A549 (cell line): ENCODE data around the gene TFRC. TPM values are rescaled to one million over a fixed set of nuclear protein-coding genes. Genes with fewer than 3 reads are reported as not detected.

ENCODE experiments used
- ATAC-seq, 2 experiments: fragments of 200-7000 bp in 1 of 2; fragments of >200 bp in 1 of 2; cut with Nextera tagmentation in 1 of 2; cut with Tn5 transposase in 1 of 2; 3 replicates each; pipeline versions ENCODE4 v1.8.0 to v1.9.1; 2018 to 2020; ENCODE audit warnings: mild to moderate bottlenecking in 1 of 2, moderate library complexity in 1 of 2
- CTCF ChIA-PET: fragments of 300-600 bp; sonication (Branson Sonifier 250); formaldehyde crosslinking; extraction: SDS; loops from one replicate; lab custom pipeline; 2021; ENCODE audit warnings: antibody characterized with exemption, inconsistent platforms; lab: Yijun Ruan, JAX
- POLR2A ChIA-PET: fragments of 350-600 bp; formaldehyde crosslinking; extraction: SDS; loops from one replicate; lab custom pipeline; 2021; ENCODE audit warnings: antibody characterized with exemption, inconsistent platforms; lab: Yijun Ruan, JAX
- DNase-seq, 2 experiments: peaks; one replicate each; pipeline versions ENCODE4 v3.0.0 to v3.0.0-alpha.2; 2011 to 2016; ENCODE audit warnings: low read depth in 1 of 2, low spot score in 1 of 2
- FAIRE-seq: peaks from 2 replicates; lab custom pipeline; 2011; peaks lifted over from hg19 to GRCh38; lab: Jason Lieb, UNC
- H3K27ac ChIP-seq, 2 experiments: fragments of >200 bp; sonication (Bioruptor Twin); formaldehyde crosslinking; 3 replicates each; pipeline ENCODE4 v1.5.1; 2016 to 2017
- H3K4me1 ChIP-seq: fragments of >200 bp; sonication (Bioruptor Twin); formaldehyde crosslinking; 3 replicates; pipeline ENCODE4 v1.6.1; 2016
- H3K4me2 ChIP-seq: fragments of >200 bp; sonication (Bioruptor Twin); formaldehyde crosslinking; 3 replicates; pipeline ENCODE4 v1.6.1; 2016
- H3K4me3 ChIP-seq: fragments of >200 bp; sonication (Bioruptor Twin); formaldehyde crosslinking; 3 replicates; pipeline ENCODE4 v1.5.1; 2016
- H3K9me3 ChIP-seq: fragments of >200 bp; sonication (Bioruptor Twin); formaldehyde crosslinking; 3 replicates; pipeline ENCODE4 v1.6.1; 2016
- CEBPB ChIP-seq, 2 experiments: fragments of >200 bp in 1 of 2; sonication (Bioruptor Twin) in 1 of 2; formaldehyde crosslinking in 1 of 2; IDR thresholded peaks; 2 replicates each; pipeline ENCODE4 v1.6.1; 2012 to 2016
- CHD4 ChIP-seq: fragments of 200-600 bp; sonication (generic); IDR thresholded peaks from 2 replicates; pipeline ENCODE4 v1.6.1; 2016; ENCODE audit warnings: antibody characterized with exemption, mild to moderate bottlenecking, borderline replicate concordance
- ESRRA ChIP-seq: fragments of 150-350 bp; IDR thresholded peaks from 2 replicates; pipeline ENCODE4 v1.6.1; 2014; ENCODE audit warnings: mild to moderate bottlenecking, low read length, borderline replicate concordance
- FOSB ChIP-seq: fragments of 250-450 bp; sonication (Bioruptor Pico); IDR thresholded peaks from 2 replicates; pipeline ENCODE4 v1.5.0; 2020; ENCODE audit warnings: mild to moderate bottlenecking, moderate library complexity
- FOXS1 ChIP-seq: fragments of 250-450 bp; sonication (Bioruptor Pico); IDR thresholded peaks from 2 replicates; pipeline ENCODE4 v1.5.0; 2020; ENCODE audit warnings: mild to moderate bottlenecking, moderate library complexity
- HEYL ChIP-seq: fragments of 250-450 bp; sonication (Bioruptor Pico); IDR thresholded peaks from 2 replicates; pipeline ENCODE4 v1.8.0; 2021; ENCODE audit warnings: mild to moderate bottlenecking, moderate library complexity
- HMGXB4 ChIP-seq: fragments of 250-450 bp; sonication (Bioruptor Pico); IDR thresholded peaks from 2 replicates; pipeline ENCODE4 v1.5.0; 2021; ENCODE audit warnings: mild to moderate bottlenecking, moderate library complexity, borderline replicate concordance
- HOXA7 ChIP-seq: fragments of 250-450 bp; sonication (Bioruptor Pico); IDR thresholded peaks from 2 replicates; pipeline ENCODE4 v1.5.0; 2020; ENCODE audit warnings: mild to moderate bottlenecking, moderate library complexity
- KDM1A ChIP-seq: fragments of 200-600 bp; sonication (generic); IDR thresholded peaks from 2 replicates; pipeline ENCODE4 v1.6.1; 2016; ENCODE audit warnings: low read depth, mild to moderate bottlenecking
- KDM5A ChIP-seq: fragments of 200-600 bp; sonication (generic); IDR thresholded peaks from 2 replicates; pipeline ENCODE4 v1.6.1; 2016; ENCODE audit warnings: antibody characterized with exemption, mild to moderate bottlenecking
- MAZ ChIP-seq: fragments of 150-350 bp; IDR thresholded peaks from 2 replicates; pipeline ENCODE4 v1.6.1; 2014; ENCODE audit warnings: antibody characterized with exemption, low read depth, low read length, borderline replicate concordance
- MYC ChIP-seq: IDR thresholded peaks from 2 replicates; pipeline ENCODE4 v1.6.1; 2012; ENCODE audit warnings: mild to moderate bottlenecking, inconsistent platforms, low read length, improper control_type of control experiment, borderline replicate concordance
- PHF8 ChIP-seq: fragments of 200-600 bp; sonication (generic); IDR thresholded peaks from 2 replicates; pipeline ENCODE4 v1.6.1; 2016; ENCODE audit warnings: low read depth, mild to moderate bottlenecking, antibody characterized with exemption, moderate library complexity, borderline replicate concordance
- POLR2A ChIP-seq: IDR thresholded peaks from 2 replicates; pipeline ENCODE4 v1.6.1; 2012; ENCODE audit warnings: mild to moderate bottlenecking, low read length
- RAD21 ChIP-seq, 2 experiments: fragments of >200 bp in 1 of 2; sonication (Bioruptor Twin) in 1 of 2; formaldehyde crosslinking in 1 of 2; IDR thresholded peaks in 1 of 2; conservative IDR thresholded peaks in 1 of 2; 2 replicates in 1 of 2; 3 replicates in 1 of 2; pipeline ENCODE4 v1.6.1; 2012 to 2018; ENCODE audit warnings: inconsistent platforms in 1 of 2
- RARB ChIP-seq: fragments of 250-450 bp; sonication (Bioruptor Pico); IDR thresholded peaks from 2 replicates; pipeline ENCODE4 v1.8.0; 2021; ENCODE audit warnings: mild to moderate bottlenecking, moderate library complexity
- REST ChIP-seq: fragments of 200-600 bp; sonication (generic); IDR thresholded peaks from 2 replicates; pipeline ENCODE4 v1.6.1; 2016; ENCODE audit warnings: antibody characterized with exemption, mild to moderate bottlenecking, moderate library complexity
- RNF2 ChIP-seq: fragments of 200-600 bp; sonication (generic); IDR thresholded peaks from 2 replicates; pipeline ENCODE4 v1.6.1; 2016; ENCODE audit warnings: low read depth, mild to moderate bottlenecking, antibody characterized with exemption, moderate library complexity, borderline replicate concordance
- SREBF2 ChIP-seq: fragments of 450-650 bp; IDR thresholded peaks from 2 replicates; pipeline ENCODE4 v1.6.1; 2014; ENCODE audit warnings: mild to moderate bottlenecking, moderate library complexity
- ZFP36 ChIP-seq: fragments of 450-650 bp; IDR thresholded peaks from 2 replicates; pipeline ENCODE4 v1.6.1; 2014; ENCODE audit warnings: borderline replicate concordance; ENCODE audit not compliant: partially characterized antibody
- ZNF302 ChIP-seq: fragments of 250-450 bp; sonication (Bioruptor Pico); IDR thresholded peaks from 2 replicates; pipeline ENCODE4 v1.9.0; 2021; ENCODE audit warnings: inconsistent platforms, mild to moderate bottlenecking, moderate library complexity
- WGBS: methylation state at CpG from one replicate; pipeline ENCODE4 v1.1.6; 2017; ENCODE audit errors: missing lambda C conversion rate; 5-methylcytosine and 5-hydroxymethylcytosine counted together
- polyA plus RNA-seq, 4 experiments: library from polyadenylated mRNA; depleted of rRNA in 3 of 4; stranded (reverse); fragments of >200 nt; fragmentation: RNase III in 1 of 4; extraction: RNeasy Plus Mini Kit Qiagen cat#74134 plus additional on column Dnase treatment in 1 of 4; gene quantifications; 2 replicates in 3 of 4; 3 replicates in 1 of 4; pipeline ENCODE4 v1.2.3, GENCODE V29; 2011 to 2017
- TF ChIP-seq, protein P1 (sequence below): IDR thresholded peaks from 2 replicates; pipeline ENCODE4 v1.6.1; 2012; ENCODE audit warnings: low read depth, borderline replicate concordance
- TF ChIP-seq, protein P2 (sequence below): fragments of >200 bp; sonication (Bioruptor Twin); formaldehyde crosslinking; IDR thresholded peaks from 2 replicates; pipeline ENCODE4 v1.6.1; 2016
- TF ChIP-seq, protein P3 (sequence below): IDR thresholded peaks from 2 replicates; pipeline ENCODE4 v1.6.1; 2012
- TF ChIP-seq, protein P4 (sequence below): IDR thresholded peaks from 2 replicates; pipeline ENCODE4 v1.6.1; 2012

TFRC gene
- polyA plus RNA-seq, 2 of the 4 experiments (the other 2 are of a cell fraction) = 132 to 147 TPM

DNA sequence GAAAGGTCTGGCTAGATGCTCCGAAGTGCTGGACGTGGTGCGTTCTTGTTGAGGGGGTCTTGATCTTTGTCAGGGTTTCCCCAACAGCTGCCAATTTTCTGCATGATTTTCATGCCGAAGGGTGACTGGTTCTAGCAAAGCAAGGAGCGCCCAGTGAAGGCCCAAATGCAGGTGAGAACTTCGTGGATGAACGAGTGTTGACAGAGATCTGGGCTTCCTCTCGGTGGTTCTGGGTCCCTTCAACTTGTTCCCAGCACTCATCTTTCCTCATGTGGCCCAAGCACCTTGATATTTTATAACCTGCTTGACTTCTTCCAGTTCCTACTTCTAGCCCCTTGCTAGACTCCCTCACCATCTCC is 40.8 kb upstream of the TFRC start:
- 77% methylated on average over 8 of the region's 8 CpGs for WGBS
- FAIRE-seq (no peak), ATAC-seq (no peak), DNase-seq (no peak)
- Histone ChIP-seq H3K4me1 (no peaks in the 10 kb centered on the region), H3K4me2 (no peak overlapping the region), H3K9me3 (no peaks in the 10 kb centered on the region), H3K27ac (no peak overlapping the region), H3K4me3 (no peak overlapping the region)
- ChIA-PET POLR2A (no interaction called here), CTCF (interaction anchor here (1.4 kb wide), 1 partner anchor 72 kb away, joined by 3 read pairs; no protein-coding TSS in a partner anchor)
- TF ChIP-seq CHD4 (no peak), ZFP36 (no peak), KDM1A (no peak), RNF2 (no peak), HEYL (CRISPR knock-in tag) (no peak), RAD21 (conservative IDR thresholded peaks at IDR 0.05 in 1 of 2, IDR thresholded peaks at IDR 0.05 in 1 of 2) (no peak), PHF8 (no peak), MAZ (no peak), SREBF2 (no peak), POLR2A (no peak), ESRRA (no peak), FOSB (no peak), FOXS1 (CRISPR knock-in tag) (no peak), ZNF302 (no peak), HOXA7 (no peak), MYC (no peak)
- TF ChIP-seq, protein P1, sequence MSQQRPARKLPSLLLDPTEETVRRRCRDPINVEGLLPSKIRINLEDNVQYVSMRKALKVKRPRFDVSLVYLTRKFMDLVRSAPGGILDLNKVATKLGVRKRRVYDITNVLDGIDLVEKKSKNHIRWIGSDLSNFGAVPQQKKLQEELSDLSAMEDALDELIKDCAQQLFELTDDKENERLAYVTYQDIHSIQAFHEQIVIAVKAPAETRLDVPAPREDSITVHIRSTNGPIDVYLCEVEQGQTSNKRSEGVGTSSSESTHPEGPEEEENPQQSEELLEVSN = no peak
- TF ChIP-seq, protein P2, sequence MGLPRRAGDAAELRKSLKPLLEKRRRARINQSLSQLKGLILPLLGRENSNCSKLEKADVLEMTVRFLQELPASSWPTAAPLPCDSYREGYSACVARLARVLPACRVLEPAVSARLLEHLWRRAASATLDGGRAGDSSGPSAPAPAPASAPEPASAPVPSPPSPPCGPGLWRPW = no peak
- TF ChIP-seq, protein P3, sequence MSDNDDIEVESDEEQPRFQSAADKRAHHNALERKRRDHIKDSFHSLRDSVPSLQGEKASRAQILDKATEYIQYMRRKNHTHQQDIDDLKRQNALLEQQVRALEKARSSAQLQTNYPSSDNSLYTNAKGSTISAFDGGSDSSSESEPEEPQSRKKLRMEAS = no peak

DNA sequence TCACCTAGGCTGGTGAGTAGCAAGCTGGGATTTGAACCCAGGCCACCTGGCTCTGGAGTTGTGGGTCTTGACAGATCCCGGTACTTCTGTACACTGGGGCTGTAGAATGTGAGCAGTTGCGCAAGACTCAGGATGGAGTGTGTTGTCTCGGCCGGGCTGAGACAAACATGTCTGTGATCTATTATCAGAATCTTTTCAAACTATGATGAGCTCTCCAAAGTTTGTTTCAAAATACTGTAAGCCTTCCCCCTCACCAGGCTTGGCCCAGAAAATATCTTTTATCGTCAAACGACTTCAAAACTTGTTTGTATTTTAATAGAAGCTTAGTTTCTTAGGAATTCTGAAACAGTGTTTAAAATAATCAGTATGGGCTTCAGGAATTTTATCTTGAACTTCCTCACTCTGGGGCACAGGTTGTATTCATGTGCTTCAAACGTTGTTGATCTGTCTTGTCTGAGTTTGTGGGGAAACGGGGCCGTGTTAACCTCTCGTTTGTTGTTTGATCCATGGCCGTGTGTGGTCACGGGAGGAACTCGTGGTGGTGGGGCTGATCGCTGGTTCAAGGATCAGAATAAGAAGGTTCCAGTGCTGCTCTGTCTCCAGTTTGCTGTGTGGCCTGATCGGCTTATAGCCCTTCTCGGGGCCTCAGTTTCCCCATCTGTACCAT is 40.3 kb upstream of the TFRC start:
- CTCF ChIA-PET = interaction anchor here (1.4 kb wide), 1 partner anchor 72 kb away, joined by 3 read pairs; no protein-coding TSS in a partner anchor
- FAIRE-seq = no peak
- H3K4me1 ChIP-seq = no peaks in the 10 kb centered on the region
- no peak overlapping the region for H3K4me2 ChIP-seq
- DNase-seq = no peak
- no peak for ATAC-seq
- H3K9me3 ChIP-seq = no peaks in the 10 kb centered on the region
- H3K4me3 ChIP-seq = no peak overlapping the region
- POLR2A ChIA-PET = no interaction called here
- no peak overlapping the region for H3K27ac ChIP-seq
- TF ChIP-seq CEBPB (IDR thresholded peaks at IDR 0.05) (peak; percentile 62 to 82; a peak in 3 of 4 replicates), RAD21 (conservative IDR thresholded peaks at IDR 0.05 in 1 of 2, IDR thresholded peaks at IDR 0.05 in 1 of 2) (no peak)
- WGBS = 79% methylated on average over 16 of the region's 16 CpGs

DNA sequence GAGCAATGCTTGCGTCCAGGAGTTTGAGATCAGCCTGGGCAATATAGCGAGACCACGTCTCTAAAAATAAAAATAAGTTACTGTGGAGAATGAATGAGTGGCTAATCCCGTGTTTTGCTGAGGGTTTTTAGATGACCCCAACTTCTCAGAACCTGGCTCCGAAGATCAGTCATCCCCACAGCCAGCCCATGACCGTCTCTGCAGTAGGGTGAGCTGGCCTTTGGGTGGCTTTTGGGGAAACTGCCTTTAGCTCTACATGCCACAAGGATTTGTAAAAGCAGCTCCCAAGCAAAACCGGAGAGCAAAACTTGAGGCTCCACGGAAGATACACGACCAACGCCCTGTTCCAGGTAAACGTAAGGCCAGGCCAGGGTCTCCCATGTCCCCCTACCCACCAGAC is 39.2 kb upstream of the TFRC start:
- DNase-seq (no peak), FAIRE-seq (no peak), ATAC-seq (no peak)
- no peak overlapping the region for H3K4me3 ChIP-seq
- POLR2A ChIA-PET = no interaction called here
- no peaks in the 10 kb centered on the region for H3K9me3 ChIP-seq
- H3K4me1 ChIP-seq = no peaks in the 10 kb centered on the region
- H3K27ac ChIP-seq = no peak overlapping the region
- 79% methylated on average over 10 of the region's 11 CpGs for WGBS
- H3K4me2 ChIP-seq = no peak overlapping the region
- CTCF ChIA-PET = no interaction called here
- TF ChIP-seq ESRRA (no peak), HMGXB4 (CRISPR knock-in tag) (no peak), HOXA7 (no peak), KDM5A (no peak), REST (no peak), RARB (no peak), RAD21 (conservative IDR thresholded peaks at IDR 0.05 in 1 of 2, IDR thresholded peaks at IDR 0.05 in 1 of 2) (no peak), CEBPB (IDR thresholded peaks at IDR 0.05) (no peak)
- TF ChIP-seq, protein P4, sequence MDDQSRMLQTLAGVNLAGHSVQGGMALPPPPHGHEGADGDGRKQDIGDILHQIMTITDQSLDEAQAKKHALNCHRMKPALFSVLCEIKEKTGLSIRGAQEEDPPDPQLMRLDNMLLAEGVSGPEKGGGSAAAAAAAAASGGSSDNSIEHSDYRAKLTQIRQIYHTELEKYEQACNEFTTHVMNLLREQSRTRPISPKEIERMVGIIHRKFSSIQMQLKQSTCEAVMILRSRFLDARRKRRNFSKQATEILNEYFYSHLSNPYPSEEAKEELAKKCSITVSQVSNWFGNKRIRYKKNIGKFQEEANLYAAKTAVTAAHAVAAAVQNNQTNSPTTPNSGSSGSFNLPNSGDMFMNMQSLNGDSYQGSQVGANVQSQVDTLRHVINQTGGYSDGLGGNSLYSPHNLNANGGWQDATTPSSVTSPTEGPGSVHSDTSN = no peak
